ENCODE results near the gene GALNT2. TPM values are rescaled to one million over a fixed set of nuclear protein-coding genes. Genes with fewer than 3 reads are reported as not detected.

GALNT2 gene
- total and polyA plus RNA-seq, 2 donors from 2014 or later = 20.2 to 59.2 TPM

DNA sequence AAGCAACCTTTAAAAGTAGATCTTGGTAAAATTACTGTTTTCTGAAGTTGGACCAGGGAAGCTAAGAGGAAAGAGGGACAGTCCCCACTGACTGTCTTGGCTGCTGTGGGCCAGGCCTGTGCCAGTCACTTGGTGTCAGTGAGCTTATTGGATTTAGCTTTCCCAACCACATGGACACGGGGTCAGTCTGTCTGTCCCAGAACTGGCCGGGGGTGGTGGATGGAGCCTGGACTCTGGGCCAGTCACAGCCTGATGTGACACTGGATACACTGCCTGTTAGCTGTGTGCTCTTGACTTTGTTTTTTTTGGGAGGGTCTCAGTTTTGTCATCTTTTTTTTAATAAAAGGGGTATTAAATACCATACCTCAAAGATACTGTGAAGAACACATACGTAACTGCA is 96.7 kb downstream of the GALNT2 start:
- no peak for FAIRE-seq
- no peaks in the 10 kb centered on the region for H3K9me3 ChIP-seq (ENCODE audit: control insufficient read depth in 2 of 3, insufficient read depth in 1 of 3, low read length in 3 of 3)
- H3K4me1 ChIP-seq (ENCODE audit: control insufficient read depth in 2 of 3, insufficient read depth in 2 of 3, low read depth in 1 of 3, low read length in 3 of 3) = peaks cover 0 to 15% (median 9%) of the 10 kb centered on the region in 3 donors
- no peak overlapping the region for H3K4me3 ChIP-seq (ENCODE audit: low read length in 3 of 3)
- no peaks in the 10 kb centered on the region for H3K36me3 ChIP-seq (ENCODE audit: control insufficient read depth in 2 of 3, insufficient read depth in 3 of 3, low read length in 3 of 3)
- intact Hi-C loops (cut with DNase I) = no loop called here
- H3K9ac ChIP-seq (ENCODE audit: low read length in 3 of 3) = no peak overlapping the region
- H3K27me3 ChIP-seq (ENCODE audit: control insufficient read depth, insufficient read depth, low read length) = no peaks in the 10 kb centered on the region
- H3K27ac ChIP-seq (ENCODE audit: low read depth in 2 of 2, low read length in 2 of 2) = no peak overlapping the region
- TF ChIP-seq, protein P1, sequence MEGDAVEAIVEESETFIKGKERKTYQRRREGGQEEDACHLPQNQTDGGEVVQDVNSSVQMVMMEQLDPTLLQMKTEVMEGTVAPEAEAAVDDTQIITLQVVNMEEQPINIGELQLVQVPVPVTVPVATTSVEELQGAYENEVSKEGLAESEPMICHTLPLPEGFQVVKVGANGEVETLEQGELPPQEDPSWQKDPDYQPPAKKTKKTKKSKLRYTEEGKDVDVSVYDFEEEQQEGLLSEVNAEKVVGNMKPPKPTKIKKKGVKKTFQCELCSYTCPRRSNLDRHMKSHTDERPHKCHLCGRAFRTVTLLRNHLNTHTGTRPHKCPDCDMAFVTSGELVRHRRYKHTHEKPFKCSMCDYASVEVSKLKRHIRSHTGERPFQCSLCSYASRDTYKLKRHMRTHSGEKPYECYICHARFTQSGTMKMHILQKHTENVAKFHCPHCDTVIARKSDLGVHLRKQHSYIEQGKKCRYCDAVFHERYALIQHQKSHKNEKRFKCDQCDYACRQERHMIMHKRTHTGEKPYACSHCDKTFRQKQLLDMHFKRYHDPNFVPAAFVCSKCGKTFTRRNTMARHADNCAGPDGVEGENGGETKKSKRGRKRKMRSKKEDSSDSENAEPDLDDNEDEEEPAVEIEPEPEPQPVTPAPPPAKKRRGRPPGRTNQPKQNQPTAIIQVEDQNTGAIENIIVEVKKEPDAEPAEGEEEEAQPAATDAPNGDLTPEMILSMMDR (IDR thresholded peaks at IDR 0.05; ENCODE audit: borderline replicate concordance, extremely low read depth, insufficient read depth) = no peak
- DNase-seq = peak in 1 of 5 donors; percentile 19

DNA sequence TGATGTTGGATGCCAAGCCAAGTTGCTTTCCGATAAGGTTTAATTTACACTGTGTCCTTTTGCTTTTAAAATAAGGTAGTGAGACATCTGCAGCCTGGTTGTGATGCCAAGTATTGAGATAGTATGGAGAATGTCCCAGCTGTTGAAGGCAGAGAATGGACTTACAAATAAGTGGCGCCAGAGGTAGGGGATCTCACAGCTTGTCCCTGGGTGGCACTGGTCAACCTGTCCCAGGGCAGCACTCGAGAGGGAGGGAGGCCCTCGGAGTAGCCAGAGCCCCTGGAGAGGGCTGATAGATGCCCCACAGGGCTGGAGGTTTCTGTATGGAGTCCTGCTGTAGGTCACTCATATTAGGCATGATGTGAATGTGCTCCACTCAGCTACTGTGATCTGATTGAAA is 98.5 kb downstream of the GALNT2 start:
- Histone ChIP-seq H3K36me3 (ENCODE audit: control insufficient read depth in 2 of 3, insufficient read depth in 3 of 3, low read length in 3 of 3) (no peaks in the 10 kb centered on the region), H3K9me3 (ENCODE audit: control insufficient read depth in 2 of 3, insufficient read depth in 1 of 3, low read length in 3 of 3) (no peaks in the 10 kb centered on the region), H3K27me3 (ENCODE audit: control insufficient read depth, insufficient read depth, low read length) (no peaks in the 10 kb centered on the region), H3K27ac (ENCODE audit: low read depth in 2 of 2, low read length in 2 of 2) (no peak overlapping the region), H3K9ac (ENCODE audit: low read length in 3 of 3) (no peak overlapping the region), H3K4me1 (ENCODE audit: control insufficient read depth in 2 of 3, insufficient read depth in 2 of 3, low read depth in 1 of 3, low read length in 3 of 3) (peaks cover 0 to 11% (median 2%) of the 10 kb centered on the region in 3 donors), H3K4me3 (ENCODE audit: low read length in 3 of 3) (no peak overlapping the region)
- no peak for FAIRE-seq
- intact Hi-C loops (cut with DNase I) = no loop called here
- peak in 1 of 5 donors; percentile 21 for DNase-seq
- TF ChIP-seq, protein P1 (IDR thresholded peaks at IDR 0.05; ENCODE audit: borderline replicate concordance, extremely low read depth, insufficient read depth) = no peak

DNA sequence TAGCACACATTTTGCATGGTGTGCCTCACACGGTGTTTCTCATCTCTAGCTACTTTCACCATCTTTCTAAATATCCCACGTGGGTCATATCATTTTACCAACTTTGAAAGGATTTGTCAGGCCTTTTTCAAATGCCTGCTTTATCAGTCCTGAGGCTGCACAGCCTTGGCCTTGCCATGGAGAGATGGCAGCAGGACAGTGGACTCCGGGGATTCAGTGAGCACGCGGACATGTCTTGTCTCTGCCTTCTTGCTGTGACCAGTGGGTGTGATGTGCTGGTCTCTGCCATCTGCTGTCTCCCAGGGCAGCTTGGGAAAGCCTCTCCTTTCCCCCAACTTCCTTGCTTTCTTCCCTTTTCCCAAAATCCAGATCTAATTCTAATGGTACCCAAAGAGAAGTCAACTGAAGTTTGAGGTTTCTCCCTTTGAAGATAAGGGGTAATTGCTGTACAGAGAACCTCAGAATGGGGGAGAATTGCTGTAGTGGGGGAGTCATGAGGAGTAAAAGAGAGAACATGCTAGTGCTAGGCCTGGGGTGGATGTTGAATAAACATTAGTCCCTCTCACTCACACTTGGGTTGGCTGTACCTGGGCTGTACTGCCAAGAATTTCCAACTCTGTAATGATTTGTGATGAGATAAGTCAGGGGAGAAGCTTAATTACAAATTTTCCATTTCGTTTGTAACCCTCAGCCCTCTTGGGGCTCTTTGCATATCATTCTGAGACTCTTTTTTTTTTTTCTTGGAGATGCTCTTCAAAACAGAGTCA is 99.5 kb downstream of the GALNT2 start:
- Histone ChIP-seq H3K4me1 (ENCODE audit: control insufficient read depth in 2 of 3, insufficient read depth in 2 of 3, low read depth in 1 of 3, low read length in 3 of 3) (peaks cover 0 to 11% (median 2%) of the 10 kb centered on the region in 3 donors), H3K27ac (ENCODE audit: low read depth in 2 of 2, low read length in 2 of 2) (no peak overlapping the region), H3K9me3 (ENCODE audit: control insufficient read depth in 2 of 3, insufficient read depth in 1 of 3, low read length in 3 of 3) (no peaks in the 10 kb centered on the region), H3K27me3 (ENCODE audit: control insufficient read depth, insufficient read depth, low read length) (no peaks in the 10 kb centered on the region), H3K9ac (ENCODE audit: low read length in 3 of 3) (no peak overlapping the region), H3K36me3 (ENCODE audit: control insufficient read depth in 2 of 3, insufficient read depth in 3 of 3, low read length in 3 of 3) (no peaks in the 10 kb centered on the region), H3K4me3 (ENCODE audit: low read length in 3 of 3) (no peak overlapping the region)
- no peak for FAIRE-seq
- intact Hi-C loops (cut with DNase I) = no loop called here
- TF ChIP-seq, protein P1 (IDR thresholded peaks at IDR 0.05; ENCODE audit: borderline replicate concordance, extremely low read depth, insufficient read depth) = no peak
- peak in 1 of 5 donors; percentile 10 for DNase-seq

All from kidney (tissue), 14 donors.